Left lung (tissue), 10 donors: ENCODE measurements around the gene RBM22. TPM values are rescaled to one million over a fixed set of nuclear protein-coding genes. Genes with fewer than 3 reads are reported as not detected.

Experiments
- ATAC-seq: fragments of 200-7000 bp; cut with Tn5 transposase; one replicate; pipeline ENCODE4 v1.9.1; 2020; ENCODE audit warnings: moderate library complexity
- DNase-seq, 4 donors: peaks; one replicate each; pipeline ENCODE4 v3.0.0-alpha.2; 2013 to 2020
- H3K27ac ChIP-seq, 2 donors: fragments of 200-600 bp; sonication (generic) in 1 of 2; one replicate each; pipeline versions ENCODE4 v1.5.0 to v1.8.0; 2020 to 2021
- H3K27me3 ChIP-seq, 2 donors: fragments of 200-600 bp; sonication (generic) in 1 of 2; one replicate each; pipeline versions ENCODE4 v1.5.0 to v1.8.0; 2020 to 2021
- H3K36me3 ChIP-seq, 2 donors: fragments of 200-600 bp; sonication (generic) in 1 of 2; one replicate each; pipeline versions ENCODE4 v1.5.0 to v1.8.0; 2020 to 2021
- H3K4me1 ChIP-seq, 2 donors: fragments of 200-600 bp; one replicate each; pipeline ENCODE4 v1.8.0; 2021
- H3K4me3 ChIP-seq, 2 donors: fragments of 200-600 bp; sonication (generic) in 1 of 2; one replicate each; pipeline versions ENCODE4 v1.5.0 to v1.8.0; 2020 to 2021; ENCODE audit warnings: mild to moderate bottlenecking in 1 of 2
- H3K9me3 ChIP-seq, 2 donors: fragments of 200-600 bp; sonication (generic) in 1 of 2; one replicate each; pipeline versions ENCODE4 v1.5.0 to v1.8.0; 2020 to 2021
- CTCF ChIP-seq, 2 donors: fragments of 200-600 bp; sonication (generic) in 1 of 2; IDR thresholded peaks; one replicate each; pipeline versions ENCODE4 v1.5.0 to v1.8.0; 2021; ENCODE audit warnings: antibody characterized with exemption in 2 of 2
- intact Hi-C, 2 donors: fragments of 100-400 bp; cut with DNase I; formaldehyde crosslinking; loops; one replicate each; pipeline versions ENCODE4 v1.11.2 to v1.14.2; 2022
- polyA plus RNA-seq, 6 donors: library from polyadenylated mRNA; unstranded; fragments of 120-200 nt; gene quantifications; one replicate each; pipeline ENCODE4 v1.2.1, GENCODE V29; 2013; ENCODE audit not compliant: insufficient read length in 6 of 6
- total RNA-seq, 2 donors: library from RNA; stranded (reverse); fragmentation: NEBNext Ultra II Directional; extraction: Animal tissue kit (Norgen Biotek cat#: 25700); gene quantifications; one replicate each; pipeline ENCODE4 v1.2.1, GENCODE V29; 2021
- donor health status: DM: no; HTN: yes; CAD: no.
- donor health status: DM: no; HTN: no; CAD: no.

Gene RBM22
- total and polyA plus RNA-seq, 8 donors, result 36.4 to 81.0 (median 76.8) TPM

DNA sequence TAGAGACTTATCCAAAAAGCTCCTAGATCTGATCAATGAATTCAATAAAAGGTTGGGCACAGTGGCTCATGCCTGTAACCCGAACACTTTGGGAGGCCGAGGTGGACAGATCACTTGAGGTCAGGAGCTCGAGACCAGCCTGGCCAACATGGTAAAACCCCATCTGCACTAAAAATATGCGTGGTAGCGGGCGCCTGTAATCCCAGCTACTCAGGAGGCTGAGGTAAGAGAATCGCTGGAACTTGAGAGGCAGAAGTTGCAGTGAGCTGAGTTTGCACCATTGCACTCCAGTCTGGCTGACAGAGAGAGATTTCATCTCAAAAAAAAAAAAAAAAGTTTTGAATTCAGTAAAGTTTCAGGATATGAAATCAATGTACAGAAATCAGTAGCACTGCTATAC lies 38.0 kb upstream of the RBM22 start:
- no peak for DNase-seq
- peaks cover 2 to 32% of the 10 kb centered on the region in 2 donors for H3K4me1 ChIP-seq
- peaks cover 0 to 35% of the 10 kb centered on the region in 2 donors for H3K36me3 ChIP-seq
- intact Hi-C loops, result no loop called here
- TF ChIP-seq CTCF (IDR thresholded peaks at IDR 0.05), result no peak
- no peak overlapping the region for H3K4me3 ChIP-seq
- no peak for ATAC-seq
- no peaks in the 10 kb centered on the region for H3K9me3 ChIP-seq
- no peak overlapping the region for H3K27ac ChIP-seq
- no peaks in the 10 kb centered on the region for H3K27me3 ChIP-seq

DNA sequence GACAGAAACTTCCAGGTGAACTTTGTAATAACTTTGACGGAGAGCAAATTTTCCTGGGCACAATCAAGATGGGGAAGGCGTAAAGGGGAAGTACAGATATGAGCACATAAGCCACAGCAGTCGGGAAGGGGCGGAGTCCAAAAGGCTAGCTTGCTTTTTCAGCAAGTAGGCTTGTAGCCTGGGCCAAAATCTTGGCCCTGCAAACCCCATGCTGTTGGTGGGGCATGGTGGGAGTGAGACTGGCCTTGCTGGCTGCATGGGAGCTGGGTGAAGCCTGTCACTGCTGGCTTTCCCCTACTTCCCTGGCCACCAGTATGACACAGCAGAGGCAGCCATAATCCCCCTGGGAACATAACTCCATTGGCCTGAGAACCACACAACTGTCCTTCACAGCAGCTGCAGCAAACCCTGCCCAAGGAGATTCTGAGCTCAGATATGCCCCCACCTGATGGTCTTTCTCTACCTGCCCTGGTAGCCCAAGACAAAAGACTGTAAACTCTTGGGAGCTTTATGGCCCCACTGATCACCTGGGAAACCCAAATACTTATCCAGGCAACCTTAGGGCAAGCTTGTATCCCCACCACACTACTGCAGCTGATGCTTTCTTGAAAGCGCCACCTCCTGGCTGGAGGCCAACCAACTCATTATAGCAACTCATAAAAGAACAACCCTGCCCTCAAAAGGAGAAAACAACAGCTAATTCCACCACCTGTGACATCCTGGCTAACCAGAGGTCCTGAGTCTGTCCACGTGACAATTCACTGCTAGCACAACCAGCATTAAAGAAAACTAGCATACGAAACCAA lies 33.9 kb upstream of the RBM22 start:
- Histone ChIP-seq H3K27ac (peak overlapping the region; percentile 42 to 92), H3K4me3 (peak overlapping the region in 1 of 2 donors; percentile 26), H3K36me3 (peaks cover 7 to 48% of the 10 kb centered on the region in 2 donors), H3K27me3 (no peaks in the 10 kb centered on the region), H3K9me3 (no peaks in the 10 kb centered on the region), H3K4me1 (peaks cover 2 to 44% of the 10 kb centered on the region in 2 donors)
- no peak for TF ChIP-seq CTCF (IDR thresholded peaks at IDR 0.05)
- DNase-seq (peak in 2 of 4 donors; percentile 77 to 82), ATAC-seq (peak; percentile 88)
- intact Hi-C loops, result no loop called here

DNA sequence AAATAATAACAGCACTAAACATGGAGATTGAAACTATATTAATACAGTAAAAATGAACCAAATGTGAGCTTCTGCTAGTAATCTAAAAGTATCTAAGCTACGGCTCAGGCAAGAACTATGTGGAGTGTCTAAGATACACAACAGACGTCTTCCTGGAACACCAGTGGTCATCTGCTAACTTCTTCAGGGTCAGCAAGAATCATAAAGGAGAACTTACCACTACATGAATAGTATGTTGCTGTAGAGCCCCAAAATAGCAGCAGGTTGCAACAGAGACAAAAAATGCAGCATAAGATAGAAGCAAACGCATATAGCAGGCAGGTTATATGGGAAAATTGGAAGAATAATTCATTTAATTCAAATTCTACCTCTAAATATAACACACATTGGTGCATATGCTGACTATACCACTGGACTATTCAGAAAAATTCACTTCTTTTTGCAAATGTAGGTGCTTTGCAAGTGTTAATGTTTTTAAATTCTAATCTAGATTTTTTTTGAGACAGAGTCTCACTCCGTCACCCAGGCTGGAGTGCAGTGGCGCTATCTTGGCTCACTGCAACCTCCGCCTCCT lies 30.9 kb upstream of the RBM22 start:
- peak; percentile 67 for ATAC-seq
- no peaks in the 10 kb centered on the region for H3K9me3 ChIP-seq
- peak overlapping the region in 1 of 2 donors; percentile 39 for H3K27ac ChIP-seq
- no peak for TF ChIP-seq CTCF (IDR thresholded peaks at IDR 0.05)
- no peak overlapping the region for H3K4me3 ChIP-seq
- H3K27me3 ChIP-seq, result no peaks in the 10 kb centered on the region
- H3K36me3 ChIP-seq, result peaks cover 7 to 74% of the 10 kb centered on the region in 2 donors
- no peak for DNase-seq
- intact Hi-C loops, result no loop called here
- H3K4me1 ChIP-seq, result peaks cover 0 to 33% of the 10 kb centered on the region in 2 donors

DNA sequence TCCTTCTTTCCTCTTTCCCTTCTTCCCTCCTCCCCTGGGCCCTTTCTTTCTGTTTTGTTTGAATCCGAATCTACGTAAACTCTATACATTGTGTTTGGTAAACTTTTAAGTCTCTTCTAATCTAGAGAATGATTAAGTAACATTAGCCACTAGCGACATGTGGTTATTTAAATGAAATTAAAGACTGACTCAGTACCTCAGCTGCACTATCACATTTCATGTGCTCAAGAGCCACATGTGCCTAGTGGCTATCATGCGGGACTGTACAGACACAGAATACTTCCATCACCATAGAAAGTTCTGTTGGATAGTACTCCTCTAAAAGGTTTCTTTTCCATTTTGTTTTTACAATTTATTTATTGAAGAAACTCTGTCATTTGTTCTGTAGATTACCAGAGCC lies 29.0 kb upstream of the RBM22 start:
- Histone ChIP-seq H3K9me3 (no peaks in the 10 kb centered on the region), H3K27ac (no peak overlapping the region), H3K27me3 (no peaks in the 10 kb centered on the region), H3K4me1 (peaks cover 0 to 24% of the 10 kb centered on the region in 2 donors), H3K4me3 (no peak overlapping the region), H3K36me3 (peaks cover 7 to 90% of the 10 kb centered on the region in 2 donors)
- intact Hi-C loops, result no loop called here
- TF ChIP-seq CTCF (IDR thresholded peaks at IDR 0.05), result no peak
- DNase-seq, result no peak
- ATAC-seq, result no peak

DNA sequence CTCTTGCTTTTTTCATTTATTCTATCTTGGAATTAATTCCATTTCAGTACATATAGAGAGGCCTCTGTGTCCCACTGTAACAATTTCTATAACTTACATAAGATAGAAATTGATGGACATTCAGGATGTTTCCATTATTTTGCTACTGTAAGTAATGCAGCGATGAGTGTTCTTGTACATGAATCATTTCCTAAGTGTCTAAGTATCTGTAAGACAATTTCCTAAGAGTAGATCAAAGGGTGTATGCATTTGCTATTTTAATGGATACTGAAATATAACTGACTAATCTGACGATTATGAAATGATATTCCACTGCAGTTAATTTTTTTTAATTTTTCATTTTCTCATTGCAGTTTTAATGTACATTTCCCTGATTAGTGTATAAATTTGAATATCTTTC lies 23.0 kb upstream of the RBM22 start:
- no peak for DNase-seq
- no peaks in the 10 kb centered on the region for H3K9me3 ChIP-seq
- intact Hi-C loops, result no loop called here
- H3K4me3 ChIP-seq, result no peak overlapping the region
- ATAC-seq, result no peak
- no peak for TF ChIP-seq CTCF (IDR thresholded peaks at IDR 0.05)
- no peak overlapping the region for H3K27ac ChIP-seq
- H3K4me1 ChIP-seq, result no peaks in the 10 kb centered on the region
- peaks cover 0 to 98% of the 10 kb centered on the region in 2 donors for H3K36me3 ChIP-seq
- H3K27me3 ChIP-seq, result no peaks in the 10 kb centered on the region
